ENCODE measurements around the gene WIPF1.

GRCh38 chr2:174595891-174596397, 1.7 kb downstream of the WIPF1 start:
- TF ChIP-seq POLR2A (IDR thresholded peaks at IDR 0.05; ENCODE audit: low read depth) (no peak), POLR2AphosphoS5 (IDR thresholded peaks at IDR 0.05) (no peak)

All from esophagus muscularis mucosa (tissue), 2 donors.